OCI-LY1 (cell line): ENCODE results near the gene WWOX.

ENCODE experiments used
- H2AFZ ChIP-seq: fragments of 200-600 bp; sonication (generic), shearing (Covaris generic); 2 replicates; pipeline ENCODE4 v1.6.0; 2014; ENCODE audit warnings: antibody characterized with exemption, mild to moderate bottlenecking, low read length
- H3F3A ChIP-seq: fragments of 200-600 bp; sonication (generic), shearing (Covaris generic); 2 replicates; pipeline ENCODE4 v1.6.0; 2014; ENCODE audit warnings: mild to moderate bottlenecking, antibody characterized with exemption, low read length, moderate library complexity; ENCODE audit not compliant: insufficient read depth
- H3K27ac ChIP-seq: fragments of 200-600 bp; sonication (generic); 2 replicates; pipeline ENCODE4 v1.5.1; 2014; ENCODE audit warnings: low read length, mixed run types, mild to moderate bottlenecking, low read depth; ENCODE audit not compliant: poor library complexity, severe bottlenecking
- H3K27me3 ChIP-seq: fragments of 200-600 bp; sonication (generic); 2 replicates; pipeline ENCODE4 v1.6.0; 2014; ENCODE audit warnings: antibody characterized with exemption, mild to moderate bottlenecking, low read length, moderate library complexity; ENCODE audit not compliant: insufficient read depth
- H3K36me3 ChIP-seq: fragments of 200-600 bp; sonication (generic); 2 replicates; pipeline ENCODE4 v1.6.1; 2014; ENCODE audit warnings: mild to moderate bottlenecking, antibody characterized with exemption, low read length, moderate library complexity, mixed read lengths; ENCODE audit not compliant: insufficient read depth
- H3K4me1 ChIP-seq: fragments of 200-600 bp; sonication (generic); 2 replicates; pipeline ENCODE4 v1.5.1; 2014; ENCODE audit warnings: mild to moderate bottlenecking, low read length, moderate library complexity; ENCODE audit not compliant: insufficient read depth, severe bottlenecking
- H3K4me2 ChIP-seq: fragments of 200-600 bp; sonication (generic), shearing (Covaris generic); 2 replicates; pipeline ENCODE4 v1.6.1; 2014; ENCODE audit warnings: low read length
- H3K4me3 ChIP-seq: fragments of 200-600 bp; sonication (generic); 2 replicates; pipeline ENCODE4 v1.5.1; 2014; ENCODE audit warnings: low read length, low read depth, mild to moderate bottlenecking, mixed read lengths; ENCODE audit not compliant: poor library complexity, severe bottlenecking
- H3K79me2 ChIP-seq: fragments of 200-600 bp; shearing (Covaris generic); 2 replicates; pipeline ENCODE4 v1.6.1; 2016; ENCODE audit warnings: mixed run types, low read length, mixed read lengths; ENCODE audit not compliant: insufficient read depth
- H3K9ac ChIP-seq: fragments of 200-600 bp; sonication (generic), shearing (Covaris generic); 2 replicates; pipeline ENCODE4 v1.6.1; 2014; ENCODE audit warnings: mild to moderate bottlenecking, low read length, mixed read lengths
- H3K9me2 ChIP-seq: fragments of 200-600 bp; sonication (generic), shearing (Covaris generic); 2 replicates; pipeline ENCODE4 v1.6.1; 2014; ENCODE audit warnings: low read depth, mild to moderate bottlenecking, low read length, mixed read lengths
- H3K9me3 ChIP-seq: fragments of 200-600 bp; shearing (Covaris generic); 2 replicates; pipeline ENCODE4 v1.6.1; 2014; ENCODE audit warnings: low read length, mixed read lengths
- H4K20me1 ChIP-seq: fragments of 200-600 bp; sonication (generic), shearing (Covaris generic); 2 replicates; pipeline ENCODE4 v1.6.0; 2016; ENCODE audit warnings: mild to moderate bottlenecking, low read length; ENCODE audit not compliant: insufficient read depth
- CTCF ChIP-seq: fragments of 200-600 bp; sonication (generic), shearing (Covaris generic); IDR thresholded peaks from 2 replicates; pipeline ENCODE4 v1.5.1; 2017; ENCODE audit warnings: mild to moderate bottlenecking, antibody characterized with exemption, low read length, moderate library complexity, mixed read lengths
- EZH2 ChIP-seq: fragments of 200-600 bp; sonication (generic), shearing (Covaris generic); IDR thresholded peaks from 2 replicates; pipeline ENCODE4 v1.8.0; 2017; ENCODE audit warnings: borderline replicate concordance, mixed run types, mild to moderate bottlenecking, antibody characterized with exemption, low read length, moderate library complexity, mixed read lengths

WWOX gene

DNA sequence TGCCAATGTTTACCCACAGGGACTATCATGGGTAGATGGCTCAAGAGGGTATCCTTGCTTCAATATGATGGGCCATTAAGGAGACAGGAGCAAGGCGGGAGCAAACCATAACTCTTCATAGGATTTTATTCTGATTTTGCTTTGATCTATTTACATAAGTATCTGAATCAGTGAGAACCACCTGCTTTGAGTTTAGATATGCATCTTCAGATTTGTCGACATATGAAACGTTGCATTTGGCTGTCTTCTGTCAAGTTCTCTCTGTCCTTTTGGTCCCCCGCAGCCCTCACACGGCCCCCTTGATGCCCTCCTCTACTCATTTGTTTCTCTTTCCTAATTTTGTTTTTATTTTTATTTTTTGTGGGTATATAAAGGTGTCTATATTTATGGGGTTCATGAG lies 16.2 kb downstream of the WWOX start:
- Histone ChIP-seq H3K4me3 (no peak overlapping the region), H3K9ac (no peak overlapping the region), H3F3A (no peaks in the 10 kb centered on the region), H3K27me3 (no peaks in the 10 kb centered on the region), H3K4me2 (no peak overlapping the region), H3K4me1 (no peaks in the 10 kb centered on the region), H4K20me1 (no peaks in the 10 kb centered on the region), H2AFZ (no peak overlapping the region), H3K9me2 (no peaks in the 10 kb centered on the region), H3K79me2 (no peaks in the 10 kb centered on the region), H3K27ac (no peak overlapping the region), H3K36me3 (peaks cover 16% of the 10 kb centered on the region), H3K9me3 (no peaks in the 10 kb centered on the region)
- TF ChIP-seq CTCF (no peak), EZH2 (no peak)

GRCh38 chr16:78116946-78117345 lies 17.5 kb downstream of the WWOX start:
- H4K20me1 ChIP-seq = no peaks in the 10 kb centered on the region
- TF ChIP-seq EZH2 = no peak
- no peak for TF ChIP-seq CTCF
- H3K27me3 ChIP-seq = no peaks in the 10 kb centered on the region
- H2AFZ ChIP-seq = no peak overlapping the region
- H3K9me3 ChIP-seq = no peaks in the 10 kb centered on the region
- no peak overlapping the region for H3K4me3 ChIP-seq
- H3K27ac ChIP-seq = no peak overlapping the region
- no peak overlapping the region for H3K9ac ChIP-seq
- H3K4me1 ChIP-seq = no peaks in the 10 kb centered on the region
- H3K79me2 ChIP-seq = no peaks in the 10 kb centered on the region
- H3K9me2 ChIP-seq = no peaks in the 10 kb centered on the region
- peaks cover 16% of the 10 kb centered on the region for H3K36me3 ChIP-seq
- H3F3A ChIP-seq = no peaks in the 10 kb centered on the region
- no peak overlapping the region for H3K4me2 ChIP-seq

- Histone ChIP-seq H3K9me3 (no peaks in the 10 kb centered on the region), H3K36me3 (peaks cover 16% of the 10 kb centered on the region), H3K4me3 (no peak overlapping the region), H3K27me3 (no peaks in the 10 kb centered on the region), H2AFZ (no peak overlapping the region), H4K20me1 (no peaks in the 10 kb centered on the region), H3K27ac (no peak overlapping the region), H3K4me1 (no peaks in the 10 kb centered on the region), H3K9me2 (no peaks in the 10 kb centered on the region), H3F3A (no peaks in the 10 kb centered on the region), H3K79me2 (no peaks in the 10 kb centered on the region), H3K9ac (no peak overlapping the region), H3K4me2 (no peak overlapping the region)
- TF ChIP-seq CTCF = no peak
- no peak for TF ChIP-seq EZH2
Observed at GRCh38 chr16:78117391-78117790, 17.9 kb downstream of the WWOX start.
